HEK293 (cell line): ENCODE data around the gene MLXIPL.

Source experiments
- CTCF ChIA-PET: fragments of 350-600 bp; formaldehyde crosslinking; extraction: SDS; loops from one replicate; lab custom pipeline; 2021; ENCODE audit warnings: antibody characterized with exemption; lab: Yijun Ruan, JAX
- POLR2A ChIA-PET: fragments of 300-600 bp; formaldehyde crosslinking; extraction: SDS; loops from one replicate; lab custom pipeline; 2020; ENCODE audit warnings: antibody characterized with exemption, inconsistent platforms; lab: Yijun Ruan, JAX
- H3K27ac ChIP-seq: fragments of 200-500 bp; sonication (Bioruptor generic); 2 replicates; pipeline ENCODE4 v1.5.1; 2014; ENCODE audit warnings: low read depth, low read length, control low read depth, inconsistent platforms; ENCODE audit errors: extremely low read depth
- H3K36me3 ChIP-seq, 2 experiments: fragments of 200-500 bp in 1 of 2; sonication (Bioruptor generic) in 1 of 2; 1 replicate in 1 of 2; 2 replicates in 1 of 2; pipeline ENCODE4 v1.5.1; 2014 to 2017; ENCODE audit warnings: inconsistent platforms in 2 of 2, low read length in 2 of 2; ENCODE audit not compliant: control insufficient read depth in 2 of 2, insufficient read depth in 1 of 2
- H3K4me1 ChIP-seq: fragments of 200-500 bp; sonication (Bioruptor generic); 2 replicates; pipeline ENCODE4 v1.5.1; 2014; ENCODE audit warnings: mild to moderate bottlenecking, low read length, inconsistent platforms; ENCODE audit not compliant: control insufficient read depth, insufficient read depth
- H3K4me3 ChIP-seq: 2 replicates; pipeline ENCODE4 v1.5.1; 2011; ENCODE audit warnings: low read depth, mild to moderate bottlenecking, control low read depth, low read length, moderate library complexity
- H3K9me3 ChIP-seq: fragments of 200-500 bp; sonication (Bioruptor generic); 2 replicates; pipeline ENCODE4 v1.5.1; 2014; ENCODE audit warnings: low read depth, low read length, inconsistent platforms; ENCODE audit not compliant: control insufficient read depth, insufficient read depth
- BCL11A ChIP-seq: fragments of 450-650 bp; formaldehyde crosslinking; IDR thresholded peaks from 2 replicates; pipeline ENCODE4 v1.5.1; 2016; ENCODE audit warnings: low read depth, missing biosample characterization, missing genetic modification characterization
- FEZF1 ChIP-seq: fragments of 450-650 bp; formaldehyde crosslinking; IDR thresholded peaks from 2 replicates; pipeline ENCODE4 v1.5.1; 2016; ENCODE audit warnings: missing biosample characterization, missing genetic modification characterization
- GLIS2 ChIP-seq: fragments of 450-650 bp; formaldehyde crosslinking; IDR thresholded peaks from 2 replicates; pipeline ENCODE4 v1.5.1; 2016; ENCODE audit warnings: missing biosample characterization, missing genetic modification characterization
- IKZF3 ChIP-seq: fragments of 450-650 bp; IDR thresholded peaks from 2 replicates; pipeline ENCODE4 v1.5.0; 2018; ENCODE audit warnings: missing biosample characterization, mild to moderate bottlenecking, missing genetic modification characterization, moderate library complexity
- KLF7 ChIP-seq: fragments of 450-650 bp; formaldehyde crosslinking; IDR thresholded peaks from 2 replicates; pipeline ENCODE4 v1.5.1; 2016; ENCODE audit warnings: missing biosample characterization, missing genetic modification characterization, borderline replicate concordance
- MEIS1 ChIP-seq: sonication (generic); formaldehyde crosslinking; IDR thresholded peaks from 2 replicates; pipeline ENCODE4 v1.8.1; 2022; ENCODE audit warnings: missing genetic modification reagents, mild to moderate bottlenecking, borderline replicate concordance
- ZBTB1 ChIP-seq: fragments of 450-650 bp; formaldehyde crosslinking; IDR thresholded peaks from 2 replicates; pipeline ENCODE4 v1.5.1; 2016; ENCODE audit warnings: missing biosample characterization, missing genetic modification characterization
- ZBTB7A ChIP-seq: fragments of 450-650 bp; formaldehyde crosslinking; IDR thresholded peaks from 2 replicates; pipeline ENCODE4 v1.5.1; 2016; ENCODE audit warnings: low read depth, missing biosample characterization, missing genetic modification characterization
- ZFP3 ChIP-seq: fragments of 450-650 bp; formaldehyde crosslinking; IDR thresholded peaks from 2 replicates; pipeline ENCODE4 v1.5.1; 2016; ENCODE audit warnings: low read depth, missing biosample characterization, missing genetic modification characterization
- ZIC2 ChIP-seq: fragments of 450-650 bp; formaldehyde crosslinking; IDR thresholded peaks from 2 replicates; pipeline ENCODE4 v1.5.1; 2016; ENCODE audit warnings: missing biosample characterization, missing genetic modification characterization
- ZNF302 ChIP-seq: fragments of 450-650 bp; formaldehyde crosslinking; IDR thresholded peaks from 2 replicates; pipeline ENCODE4 v1.5.1; 2016; ENCODE audit warnings: missing biosample characterization, missing genetic modification characterization, low read depth
- ZNF311 ChIP-seq: fragments of 450-650 bp; formaldehyde crosslinking; IDR thresholded peaks from 2 replicates; pipeline ENCODE4 v1.5.1; 2017; ENCODE audit warnings: missing biosample characterization, missing genetic modification characterization, borderline replicate concordance
- ZNF510 ChIP-seq: fragments of 450-650 bp; formaldehyde crosslinking; IDR thresholded peaks from 2 replicates; pipeline ENCODE4 v1.5.1; 2018; ENCODE audit warnings: mild to moderate bottlenecking, missing genetic modification characterization, missing biosample characterization; ENCODE audit not compliant: insufficient replicate concordance
- ZNF555 ChIP-seq: fragments of 450-650 bp; formaldehyde crosslinking; conservative IDR thresholded peaks from 2 replicates; pipeline ENCODE4 v1.5.1; 2017; ENCODE audit warnings: missing biosample characterization, mild to moderate bottlenecking, missing genetic modification characterization, inconsistent platforms
- ZNF571 ChIP-seq: fragments of 450-650 bp; formaldehyde crosslinking; IDR thresholded peaks from 2 replicates; pipeline ENCODE4 v1.5.0; 2017; ENCODE audit warnings: missing biosample characterization, missing genetic modification characterization
- ZNF623 ChIP-seq: fragments of 450-650 bp; formaldehyde crosslinking; IDR thresholded peaks from 2 replicates; pipeline ENCODE4 v1.5.1; 2016; ENCODE audit warnings: missing biosample characterization, missing genetic modification characterization
- ZNF624 ChIP-seq: fragments of 450-650 bp; formaldehyde crosslinking; IDR thresholded peaks from 2 replicates; pipeline ENCODE4 v1.5.1; 2017; ENCODE audit warnings: missing biosample characterization, missing genetic modification characterization
- ZNF768 ChIP-seq: fragments of 450-650 bp; formaldehyde crosslinking; IDR thresholded peaks from 2 replicates; pipeline ENCODE4 v1.5.1; 2018; ENCODE audit warnings: missing biosample characterization, mild to moderate bottlenecking, missing genetic modification characterization
- ZNF785 ChIP-seq: fragments of 450-650 bp; formaldehyde crosslinking; IDR thresholded peaks from 2 replicates; pipeline ENCODE4 v1.5.1; 2016; ENCODE audit warnings: missing biosample characterization, missing genetic modification characterization
- TF ChIP-seq, protein P1 (sequence below): fragments of 450-650 bp; formaldehyde crosslinking; IDR thresholded peaks from 2 replicates; pipeline ENCODE4 v1.5.1; 2016; ENCODE audit warnings: missing biosample characterization, missing genetic modification characterization
- TF ChIP-seq, protein P2 (sequence below): fragments of 450-650 bp; formaldehyde crosslinking; IDR thresholded peaks from 2 replicates; pipeline ENCODE4 v1.5.1; 2016; ENCODE audit warnings: missing biosample characterization, missing genetic modification characterization
- TF ChIP-seq, protein P3 (sequence below): fragments of 450-650 bp; formaldehyde crosslinking; IDR thresholded peaks from 2 replicates; pipeline ENCODE4 v1.5.1; 2017; ENCODE audit warnings: missing biosample characterization, missing genetic modification characterization
- TF ChIP-seq, protein P4 (sequence below): fragments of 450-650 bp; formaldehyde crosslinking; IDR thresholded peaks from 2 replicates; pipeline ENCODE4; 2016; ENCODE audit warnings: missing biosample characterization, missing genetic modification characterization

Gene MLXIPL

DNA sequence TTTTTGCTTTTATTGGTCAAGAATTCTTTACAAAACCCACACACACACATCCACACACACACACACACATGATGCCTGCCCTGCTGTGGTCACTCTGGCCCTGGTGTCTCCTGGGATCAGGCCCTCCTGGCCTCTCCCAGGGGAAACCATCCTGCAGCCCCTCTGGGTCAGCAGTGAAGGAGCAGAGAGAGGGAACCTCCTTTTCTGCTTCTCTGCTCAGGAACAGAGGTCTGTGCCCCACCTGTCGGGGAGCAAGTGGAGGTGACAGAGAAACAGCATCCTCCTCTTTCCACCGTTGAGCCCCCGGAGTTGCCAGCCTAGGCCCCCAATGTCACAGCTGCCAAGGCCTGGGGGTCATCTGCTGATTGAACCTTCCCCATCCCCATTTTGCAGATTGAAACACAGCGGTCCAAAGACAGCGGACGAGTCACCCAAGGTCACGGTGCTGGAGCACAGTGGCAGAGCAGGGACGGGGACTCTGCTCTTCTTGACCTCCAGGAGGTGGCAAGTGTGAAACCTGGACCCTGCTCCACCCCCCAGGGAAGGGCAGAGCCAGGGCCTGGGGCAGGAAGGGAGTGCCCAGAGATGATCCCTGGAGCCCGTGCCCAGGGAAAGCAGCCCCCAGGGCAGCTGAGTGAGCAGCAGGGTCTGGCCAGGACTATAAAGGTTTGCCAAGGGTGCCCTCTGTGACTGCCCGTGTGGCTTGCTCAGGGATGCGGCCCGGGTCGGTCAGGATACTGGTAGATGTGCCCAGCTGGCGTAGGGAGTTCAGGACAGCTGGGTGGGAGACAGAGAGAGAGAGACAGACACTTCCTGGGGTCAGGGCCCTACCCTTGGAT lies 30.9 kb downstream of the MLXIPL start:
- Histone ChIP-seq H3K27ac (no peak overlapping the region), H3K36me3 (no peaks in the 10 kb centered on the region), H3K9me3 (no peaks in the 10 kb centered on the region), H3K4me3 (no peak overlapping the region), H3K4me1 (no peaks in the 10 kb centered on the region)
- ChIA-PET CTCF (interaction anchor here (0.5 to 1.2 kb wide), 3 partner anchors 11 to 270 kb away, joined by 3 read pairs; no protein-coding TSS in a partner anchor), POLR2A (interaction anchor here (1.4 kb wide), 1 partner anchor 31 kb away, joined by 3 read pairs; the partner anchor contains the start of gene MLXIPL)
- no peak for TF ChIP-seq ZNF623 (tag by site-specific recombination)
- TF ChIP-seq ZNF510 = no peak
- TF ChIP-seq, protein P1, sequence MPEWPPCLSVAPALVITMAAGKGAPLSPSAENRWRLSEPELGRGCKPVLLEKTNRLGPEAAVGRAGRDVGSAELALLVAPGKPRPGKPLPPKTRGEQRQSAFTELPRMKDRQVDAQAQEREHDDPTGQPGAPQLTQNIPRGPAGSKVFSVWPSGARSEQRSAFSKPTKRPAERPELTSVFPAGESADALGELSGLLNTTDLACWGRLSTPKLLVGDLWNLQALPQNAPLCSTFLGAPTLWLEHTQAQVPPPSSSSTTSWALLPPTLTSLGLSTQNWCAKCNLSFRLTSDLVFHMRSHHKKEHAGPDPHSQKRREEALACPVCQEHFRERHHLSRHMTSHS (tag by site-specific recombination) = no peak
- no peak for TF ChIP-seq ZNF785 (tag by site-specific recombination)
- TF ChIP-seq GLIS2 (tag by site-specific recombination) = no peak
- TF ChIP-seq ZBTB7A (tag by site-specific recombination) = no peak
- TF ChIP-seq, all 188 proteins: peak for 0

DNA sequence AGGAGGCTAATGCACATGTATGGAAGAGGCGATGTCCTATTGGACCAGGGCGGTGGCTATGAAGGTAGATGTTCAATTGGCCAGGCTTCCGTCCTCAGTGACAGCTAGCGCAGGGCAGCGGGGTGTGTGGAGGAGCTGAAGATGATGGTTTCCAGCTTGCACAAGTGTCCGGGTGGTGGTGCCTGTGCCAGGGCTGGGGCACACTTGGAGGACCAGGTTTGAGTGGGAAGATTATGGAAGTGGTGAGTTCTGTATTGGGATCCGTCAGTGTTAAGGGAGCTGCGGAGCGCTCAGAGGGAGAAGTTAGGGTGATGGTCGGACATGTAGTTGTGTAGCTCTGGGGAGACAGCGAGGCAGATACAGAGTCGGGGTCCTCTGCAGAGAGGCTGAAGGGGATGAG lies 37.4 kb downstream of the MLXIPL start:
- Histone ChIP-seq H3K4me1 (no peaks in the 10 kb centered on the region), H3K27ac (no peak overlapping the region), H3K4me3 (no peak overlapping the region), H3K36me3 (no peaks in the 10 kb centered on the region), H3K9me3 (no peaks in the 10 kb centered on the region)
- TF ChIP-seq MEIS1 (CRISPR knock-in tag) (no peak), ZFP3 (tag by site-specific recombination) (no peak), ZNF302 (no peak), BCL11A (tag by site-specific recombination) (no peak), KLF7 (tag by site-specific recombination) (no peak), ZBTB1 (no peak), ZNF555 (no peak), ZNF311 (no peak), FEZF1 (tag by site-specific recombination) (no peak), ZNF624 (tag by site-specific recombination) (no peak), IKZF3 (tag by site-specific recombination) (no peak), ZNF768 (tag by site-specific recombination) (no peak), ZIC2 (tag by site-specific recombination) (no peak), ZNF571 (no peak)
- TF ChIP-seq, protein P2, sequence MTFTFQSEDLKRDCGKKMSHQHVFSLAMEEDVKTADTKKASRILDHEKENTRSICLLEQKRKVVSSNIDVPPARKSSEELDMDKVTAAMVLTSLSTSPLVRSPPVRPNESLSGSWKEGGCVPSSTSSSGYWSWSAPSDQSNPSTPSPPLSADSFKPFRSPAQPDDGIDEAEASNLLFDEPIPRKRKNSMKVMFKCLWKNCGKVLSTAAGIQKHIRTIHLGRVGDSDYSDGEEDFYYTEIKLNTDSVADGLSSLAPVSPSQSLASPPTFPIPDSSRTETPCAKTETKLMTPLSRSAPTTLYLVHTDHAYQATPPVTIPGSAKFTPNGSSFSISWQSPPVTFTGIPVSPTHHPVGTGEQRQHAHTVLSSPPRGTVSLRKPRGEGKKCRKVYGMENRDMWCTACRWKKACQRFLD (tag by site-specific recombination) = no peak
- TF ChIP-seq, protein P3, sequence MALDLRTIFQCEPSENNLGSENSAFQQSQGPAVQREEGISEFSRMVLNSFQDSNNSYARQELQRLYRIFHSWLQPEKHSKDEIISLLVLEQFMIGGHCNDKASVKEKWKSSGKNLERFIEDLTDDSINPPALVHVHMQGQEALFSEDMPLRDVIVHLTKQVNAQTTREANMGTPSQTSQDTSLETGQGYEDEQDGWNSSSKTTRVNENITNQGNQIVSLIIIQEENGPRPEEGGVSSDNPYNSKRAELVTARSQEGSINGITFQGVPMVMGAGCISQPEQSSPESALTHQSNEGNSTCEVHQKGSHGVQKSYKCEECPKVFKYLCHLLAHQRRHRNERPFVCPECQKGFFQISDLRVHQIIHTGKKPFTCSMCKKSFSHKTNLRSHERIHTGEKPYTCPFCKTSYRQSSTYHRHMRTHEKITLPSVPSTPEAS = no peak
- TF ChIP-seq, protein P4, sequence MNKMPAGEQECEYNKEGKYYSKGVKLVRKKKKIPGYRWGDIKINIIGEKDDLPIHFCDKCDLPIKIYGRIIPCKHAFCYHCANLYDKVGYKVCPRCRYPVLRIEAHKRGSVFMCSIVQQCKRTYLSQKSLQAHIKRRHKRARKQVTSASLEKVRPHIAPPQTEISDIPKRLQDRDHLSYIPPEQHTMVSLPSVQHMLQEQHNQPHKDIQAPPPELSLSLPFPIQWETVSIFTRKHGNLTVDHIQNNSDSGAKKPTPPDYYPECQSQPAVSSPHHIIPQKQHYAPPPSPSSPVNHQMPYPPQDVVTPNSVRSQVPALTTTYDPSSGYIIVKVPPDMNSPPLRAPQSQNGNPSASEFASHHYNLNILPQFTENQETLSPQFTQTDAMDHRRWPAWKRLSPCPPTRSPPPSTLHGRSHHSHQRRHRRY (tag by site-specific recombination) = no peak
- ChIA-PET CTCF (interaction anchor here (1.0 kb wide), 1 partner anchor 18 kb away, joined by 3 read pairs; no protein-coding TSS in a partner anchor), POLR2A (interaction anchor here (0.7 to 1.8 kb wide), 3 partner anchors 9 to 128 kb away, joined by 3 to 6 read pairs (median 6); partner anchors contain the start of gene TBL2)
